Measurements from ENCODE around the gene WNT7A. TPM values are rescaled to one million over a fixed set of nuclear protein-coding genes. Genes with fewer than 3 reads are reported as not detected.

Gene WNT7A
- total and polyA plus RNA-seq, 4 donors: not detected

GRCh38 chr3:13851997-13852637 is 27.8 kb downstream of the WNT7A start:
- 78% methylated on average over 17 of the region's 17 CpGs for WGBS
- no peaks in the 10 kb centered on the region for H3K4me1 ChIP-seq (ENCODE audit: control insufficient read depth in 4 of 4, insufficient read depth in 4 of 4, low read length in 3 of 4)
- H3K9me3 ChIP-seq (ENCODE audit: control insufficient read depth in 4 of 4, low read length in 3 of 4): peaks cover 0 to 3% (median 0%) of the 10 kb centered on the region in 4 donors
- TF ChIP-seq MAX (IDR thresholded peaks at IDR 0.05): no peak
- no peaks in the 10 kb centered on the region for H3K36me3 ChIP-seq (ENCODE audit: control insufficient read depth in 4 of 4, insufficient read depth in 3 of 4, low read depth in 1 of 4, low read length in 3 of 4)
- no peak for DNase-seq (ENCODE audit: low spot score)
- H3K27ac ChIP-seq (ENCODE audit: low read depth in 1 of 2, low read length in 2 of 2): no peak overlapping the region
- H3K4me3 ChIP-seq (ENCODE audit: low read depth in 1 of 3, low read length in 3 of 3): no peak overlapping the region
- no peak overlapping the region for H3K9ac ChIP-seq (ENCODE audit: low read depth in 1 of 2, low read length in 2 of 2)
- H3K27me3 ChIP-seq (ENCODE audit: control insufficient read depth in 4 of 4, insufficient read depth in 4 of 4, low read length in 3 of 4): no peaks in the 10 kb centered on the region

- H3K4me1 ChIP-seq (ENCODE audit: control insufficient read depth in 4 of 4, insufficient read depth in 4 of 4, low read length in 3 of 4): no peaks in the 10 kb centered on the region
- TF ChIP-seq GABPA (IDR thresholded peaks at IDR 0.05 in 1 of 2, conservative IDR thresholded peaks at IDR 0.05 in 1 of 2): no peak
- no peak overlapping the region for H3K9ac ChIP-seq (ENCODE audit: low read depth in 1 of 2, low read length in 2 of 2)
- H3K9me3 ChIP-seq (ENCODE audit: control insufficient read depth in 4 of 4, low read length in 3 of 4): peaks cover 0 to 3% (median 0%) of the 10 kb centered on the region in 4 donors
- H3K4me3 ChIP-seq (ENCODE audit: low read depth in 1 of 3, low read length in 3 of 3): no peak overlapping the region
- H3K27ac ChIP-seq (ENCODE audit: low read depth in 1 of 2, low read length in 2 of 2): no peak overlapping the region
- 72% methylated on average over 15 of the region's 15 CpGs for WGBS
- H3K36me3 ChIP-seq (ENCODE audit: control insufficient read depth in 4 of 4, insufficient read depth in 3 of 4, low read depth in 1 of 4, low read length in 3 of 4): no peaks in the 10 kb centered on the region
- peaks cover 0 to 2% (median 0%) of the 10 kb centered on the region in 4 donors for H3K27me3 ChIP-seq (ENCODE audit: control insufficient read depth in 4 of 4, insufficient read depth in 4 of 4, low read length in 3 of 4)
- no peak for DNase-seq (ENCODE audit: low spot score)
Observed at GRCh38 chr3:13851091-13851849, 28.6 kb downstream of the WNT7A start.

- no peak overlapping the region for H3K4me3 ChIP-seq (ENCODE audit: low read depth in 1 of 3, low read length in 3 of 3)
- DNase-seq (ENCODE audit: low spot score): no peak
- peaks cover 0 to 3% (median 0%) of the 10 kb centered on the region in 4 donors for H3K9me3 ChIP-seq (ENCODE audit: control insufficient read depth in 4 of 4, low read length in 3 of 4)
- WGBS: 51% methylated on average over 21 of the region's 21 CpGs
- peaks cover 0 to 2% (median 0%) of the 10 kb centered on the region in 4 donors for H3K27me3 ChIP-seq (ENCODE audit: control insufficient read depth in 4 of 4, insufficient read depth in 4 of 4, low read length in 3 of 4)
- no peaks in the 10 kb centered on the region for H3K4me1 ChIP-seq (ENCODE audit: control insufficient read depth in 4 of 4, insufficient read depth in 4 of 4, low read length in 3 of 4)
- H3K36me3 ChIP-seq (ENCODE audit: control insufficient read depth in 4 of 4, insufficient read depth in 3 of 4, low read depth in 1 of 4, low read length in 3 of 4): no peaks in the 10 kb centered on the region
- no peak overlapping the region for H3K9ac ChIP-seq (ENCODE audit: low read depth in 1 of 2, low read length in 2 of 2)
- H3K27ac ChIP-seq (ENCODE audit: low read depth in 1 of 2, low read length in 2 of 2): no peak overlapping the region
- TF ChIP-seq JUND (IDR thresholded peaks at IDR 0.05) (no peak), EGR1 (IDR thresholded peaks at IDR 0.05; ENCODE audit: low read depth in 2 of 2) (no peak), SP1 (IDR thresholded peaks at IDR 0.05) (no peak), NR2F2 (IDR thresholded peaks at IDR 0.05) (no peak), MAX (IDR thresholded peaks at IDR 0.05) (no peak), HNF4G (IDR thresholded peaks at IDR 0.05) (no peak), GABPA (IDR thresholded peaks at IDR 0.05 in 1 of 2, conservative IDR thresholded peaks at IDR 0.05 in 1 of 2) (no peak), FOXA2 (IDR thresholded peaks at IDR 0.05) (no peak), TAF1 (conservative IDR thresholded peaks at IDR 0.05) (no peak), YY1 (IDR thresholded peaks at IDR 0.05) (no peak), HNF4A (conservative IDR thresholded peaks at IDR 0.05) (no peak), RXRA (IDR thresholded peaks at IDR 0.05) (no peak), FOXA1 (IDR thresholded peaks at IDR 0.05) (no peak), RAD21 (IDR thresholded peaks at IDR 0.05) (no peak), ZBTB33 (IDR thresholded peaks at IDR 0.05) (no peak)
- TF ChIP-seq, protein P1, sequence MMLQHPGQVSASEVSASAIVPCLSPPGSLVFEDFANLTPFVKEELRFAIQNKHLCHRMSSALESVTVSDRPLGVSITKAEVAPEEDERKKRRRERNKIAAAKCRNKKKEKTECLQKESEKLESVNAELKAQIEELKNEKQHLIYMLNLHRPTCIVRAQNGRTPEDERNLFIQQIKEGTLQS (IDR thresholded peaks at IDR 0.05): no peak
- TF ChIP-seq, protein P2, sequence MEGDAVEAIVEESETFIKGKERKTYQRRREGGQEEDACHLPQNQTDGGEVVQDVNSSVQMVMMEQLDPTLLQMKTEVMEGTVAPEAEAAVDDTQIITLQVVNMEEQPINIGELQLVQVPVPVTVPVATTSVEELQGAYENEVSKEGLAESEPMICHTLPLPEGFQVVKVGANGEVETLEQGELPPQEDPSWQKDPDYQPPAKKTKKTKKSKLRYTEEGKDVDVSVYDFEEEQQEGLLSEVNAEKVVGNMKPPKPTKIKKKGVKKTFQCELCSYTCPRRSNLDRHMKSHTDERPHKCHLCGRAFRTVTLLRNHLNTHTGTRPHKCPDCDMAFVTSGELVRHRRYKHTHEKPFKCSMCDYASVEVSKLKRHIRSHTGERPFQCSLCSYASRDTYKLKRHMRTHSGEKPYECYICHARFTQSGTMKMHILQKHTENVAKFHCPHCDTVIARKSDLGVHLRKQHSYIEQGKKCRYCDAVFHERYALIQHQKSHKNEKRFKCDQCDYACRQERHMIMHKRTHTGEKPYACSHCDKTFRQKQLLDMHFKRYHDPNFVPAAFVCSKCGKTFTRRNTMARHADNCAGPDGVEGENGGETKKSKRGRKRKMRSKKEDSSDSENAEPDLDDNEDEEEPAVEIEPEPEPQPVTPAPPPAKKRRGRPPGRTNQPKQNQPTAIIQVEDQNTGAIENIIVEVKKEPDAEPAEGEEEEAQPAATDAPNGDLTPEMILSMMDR (IDR thresholded peaks at IDR 0.05; ENCODE audit: low read depth, low read length, missing input control): no peak
Observed at GRCh38 chr3:13850161-13850945, 29.5 kb downstream of the WNT7A start.

Measured in liver (tissue), 9 donors.